Naive thymus-derived CD8-positive, alpha-beta T cell (primary cell): Measurements from ENCODE around the gene CDH4. TPM values are rescaled to one million over a fixed set of nuclear protein-coding genes. Genes with fewer than 3 reads are reported as not detected.
"Not testable (repeated sequence)": the region's sequence is repeated elsewhere in the genome, so short reads cannot be mapped to it uniquely, and the experiment has no call there.

Source experiments
- ATAC-seq, 2 donors: fragments of 150-1000 bp; cut with Tn5 transposase in 1 of 2; sonication (Bioruptor Pico), chemical (Tn5 transposase) in 1 of 2; 1 replicate in 1 of 2; 2 replicates in 1 of 2; pipeline ENCODE4 v1.10.0; 2021; ENCODE audit warnings: mild to moderate bottlenecking in 2 of 2, moderate library complexity in 2 of 2
- POLR2A ChIA-PET: fragments of 350-600 bp; sonication (Branson Sonifier 250); formaldehyde crosslinking; loops from one replicate; lab custom pipeline; 2021; ENCODE audit warnings: antibody characterized with exemption; lab: Charles Lee
- DNase-seq, 10 donors: peaks; one replicate each; pipeline versions ENCODE4 v3.0.0 to v3.0.0-alpha.2; 2020 to 2022
- H3K27ac Mint-ChIP-seq, 10 donors: one replicate each; pipeline ENCODE4 v1.8.0; 2020 to 2022; ENCODE audit warnings: mild to moderate bottlenecking in 10 of 10, mixed read lengths in 10 of 10, moderate library complexity in 4 of 10, inconsistent platforms in 1 of 10
- H3K27me3 Mint-ChIP-seq, 5 donors: one replicate each; pipeline ENCODE4 v1.8.0; 2021 to 2022; ENCODE audit warnings: mixed read lengths in 5 of 5
- H3K36me3 Mint-ChIP-seq, 3 donors: one replicate each; pipeline ENCODE4 v1.8.0; 2020 to 2022; ENCODE audit warnings: mixed read lengths in 3 of 3, mild to moderate bottlenecking in 2 of 3, inconsistent platforms in 1 of 3
- H3K4me1 Mint-ChIP-seq, 4 donors: one replicate each; pipeline ENCODE4 v1.8.0; 2021 to 2022; ENCODE audit warnings: mixed read lengths in 4 of 4
- H3K4me3 Mint-ChIP-seq, 10 donors: one replicate each; pipeline ENCODE4 v1.8.0; 2020 to 2022; ENCODE audit warnings: mild to moderate bottlenecking in 10 of 10, mixed read lengths in 10 of 10, moderate library complexity in 6 of 10, inconsistent platforms in 1 of 10
- H3K9me3 Mint-ChIP-seq, 9 donors: one replicate each; pipeline ENCODE4 v1.8.0; 2020 to 2022; ENCODE audit warnings: mixed read lengths in 9 of 9, mild to moderate bottlenecking in 3 of 9, inconsistent platforms in 1 of 9, moderate library complexity in 1 of 9
- polyA plus RNA-seq, 3 donors: library from polyadenylated mRNA; unstranded; fragments of 300-500 nt; fragmentation: Illumina TruSeq; gene quantifications; one replicate each; pipeline ENCODE4 v1.2.3, GENCODE V29; 2021
- total RNA-seq, 8 experiments: library from RNA in 2 of 8; stranded (reverse) in 2 of 8; gene quantifications; one replicate each; pipeline ENCODE4 v1.2.3 and lab custom pipeline; 2021 to 2026

CDH4 gene
- total and polyA plus RNA-seq, 5 experiments from 2014 or later: 0.07 to 0.44 (median 0.15) TPM; not detected in 1

DNA sequence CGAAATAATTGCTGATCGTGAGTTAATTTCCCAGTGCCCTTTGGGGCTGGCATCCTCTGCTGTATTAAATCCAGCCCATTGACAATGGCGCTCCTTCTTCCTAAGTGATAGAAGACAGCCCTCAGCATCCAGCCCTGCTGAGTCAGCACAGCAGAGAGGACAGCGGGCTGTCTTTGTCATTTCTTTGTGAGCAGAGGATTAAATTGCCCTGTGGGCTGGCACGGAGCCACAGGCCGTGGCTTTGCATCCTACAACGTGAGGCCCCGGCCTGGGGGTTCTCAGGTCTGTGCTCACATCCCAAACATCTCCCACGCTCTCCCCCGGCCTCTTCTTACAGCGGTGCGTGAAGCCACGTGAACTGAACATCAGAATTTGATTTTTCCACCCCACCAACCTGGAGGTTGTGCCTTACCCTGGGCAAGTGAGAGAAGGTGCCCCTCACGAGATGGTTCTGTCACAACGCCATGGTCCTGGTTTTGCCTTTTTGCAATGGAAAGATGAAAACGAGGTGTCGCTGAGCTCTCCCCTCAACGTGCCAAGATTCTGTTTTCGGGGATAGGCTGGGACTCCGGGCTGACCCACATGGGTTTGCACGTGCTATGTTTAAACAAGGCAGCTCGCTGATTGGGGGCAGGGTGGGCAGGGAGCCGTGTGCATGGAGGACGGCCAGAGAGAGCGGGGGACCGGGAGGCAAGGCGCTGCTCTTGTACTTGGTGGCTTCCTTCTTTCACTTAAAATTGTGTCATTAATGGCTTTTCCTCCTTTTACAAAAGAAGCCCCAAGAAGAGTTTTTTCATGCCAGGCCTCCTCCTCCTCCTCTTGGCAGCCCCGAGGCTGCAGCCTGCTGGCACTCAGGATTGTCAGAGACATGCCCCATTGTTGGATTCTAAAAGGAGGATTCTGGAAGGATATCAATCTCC lies 19.5 kb downstream of the CDH4 start:
- Mint-ChIP-seq H3K4me1 (no peaks in the 10 kb centered on the region), H3K36me3 (no peaks in the 10 kb centered on the region), H3K9me3 (peaks cover 0 to 20% (median 0%) of the 10 kb centered on the region in 9 donors), H3K4me3 (no peak overlapping the region), H3K27ac (no peak overlapping the region), H3K27me3 (peaks cover 1 to 29% (median 8%) of the 10 kb centered on the region in 5 donors)
- DNase-seq (no peak), ATAC-seq (no peak)
- POLR2A ChIA-PET: no interaction called here

DNA sequence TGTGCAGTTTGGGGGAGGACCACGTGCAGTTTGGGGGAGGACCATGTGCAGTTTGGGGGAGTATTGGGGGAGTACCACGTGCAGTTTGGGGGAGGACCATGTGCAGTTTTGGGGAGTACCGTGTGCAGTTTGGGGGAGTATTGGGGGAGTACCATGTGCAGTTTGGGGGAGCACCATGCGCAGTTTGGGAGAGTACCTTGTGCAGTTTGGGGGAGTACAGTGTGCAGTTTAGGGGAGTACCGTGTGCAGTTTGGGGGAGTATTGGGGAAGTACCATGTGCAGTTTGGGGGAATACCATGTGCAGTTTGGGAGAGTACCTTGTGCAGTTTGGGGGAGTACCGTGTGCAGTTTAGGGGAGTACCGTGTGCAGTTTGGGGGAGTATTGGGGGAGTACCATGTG lies 21.0 kb downstream of the CDH4 start:
- POLR2A ChIA-PET, ATAC-seq, H3K4me3 Mint-ChIP-seq, H3K27ac Mint-ChIP-seq, H3K36me3 Mint-ChIP-seq, H3K4me1 Mint-ChIP-seq: not testable (repeated sequence)
- Mint-ChIP-seq H3K27me3 (peaks cover 0 to 31% (median 11%) of the 10 kb centered on the region in 5 donors), H3K9me3 (peaks cover 0 to 20% (median 0%) of the 10 kb centered on the region in 9 donors)
- DNase-seq: peak in 1 of 10 donors; percentile 2

DNA sequence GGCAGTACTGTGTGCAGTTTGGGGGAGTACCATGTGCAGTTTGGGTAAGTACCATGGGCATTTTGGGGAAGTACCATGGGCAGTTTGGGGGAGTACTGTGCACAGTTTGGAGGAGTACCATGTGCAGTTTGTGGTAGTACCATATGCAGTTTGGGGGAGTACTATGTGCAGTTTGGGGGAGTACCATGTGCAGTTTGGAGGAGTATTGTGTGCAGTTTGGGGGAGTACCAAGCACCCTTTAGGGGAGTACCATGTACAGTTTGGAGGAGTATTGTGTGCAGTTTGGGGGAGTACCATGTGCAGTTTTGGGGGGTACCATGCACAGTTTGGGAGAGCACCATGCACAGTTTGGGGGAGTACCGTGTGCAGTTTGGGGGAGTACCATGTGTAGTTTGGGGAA lies 21.6 kb downstream of the CDH4 start:
- peaks cover 0 to 38% (median 11%) of the 10 kb centered on the region in 5 donors for H3K27me3 Mint-ChIP-seq
- POLR2A ChIA-PET, H3K4me1 Mint-ChIP-seq, ATAC-seq, H3K36me3 Mint-ChIP-seq, H3K4me3 Mint-ChIP-seq, H3K27ac Mint-ChIP-seq: not testable (repeated sequence)
- DNase-seq: peak in 1 of 10 donors; percentile 21
- peaks cover 0 to 20% (median 0%) of the 10 kb centered on the region in 9 donors for H3K9me3 Mint-ChIP-seq

DNA sequence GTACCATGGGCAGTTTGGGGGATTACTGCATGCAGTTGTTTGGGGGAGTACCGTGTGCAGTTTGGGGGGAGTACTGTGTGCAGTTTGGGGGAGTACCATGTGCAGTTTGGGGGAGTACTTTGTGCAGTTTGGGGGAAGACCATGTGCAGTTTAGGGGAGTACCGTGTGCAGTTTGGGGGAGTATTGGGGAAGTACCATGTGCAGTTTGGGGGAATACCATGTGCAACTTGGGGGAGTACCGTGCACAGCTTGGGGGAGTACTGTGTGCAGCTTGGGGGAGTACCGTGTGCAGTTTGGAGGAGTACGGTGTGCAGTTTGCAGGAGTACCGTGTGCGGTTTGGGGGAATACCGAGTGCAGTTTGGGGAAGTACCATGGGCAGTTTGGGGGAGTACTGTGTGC lies 22.3 kb downstream of the CDH4 start:
- ATAC-seq (no peak), DNase-seq (peak in 1 of 10 donors; percentile 19)
- H3K27me3 Mint-ChIP-seq: peaks cover 0 to 40% (median 13%) of the 10 kb centered on the region in 5 donors
- H3K9me3 Mint-ChIP-seq: peaks cover 0 to 20% (median 0%) of the 10 kb centered on the region in 9 donors
- H3K4me1 Mint-ChIP-seq: no peaks in the 10 kb centered on the region
- POLR2A ChIA-PET: no interaction called here
- no peaks in the 10 kb centered on the region for H3K36me3 Mint-ChIP-seq
- H3K4me3 Mint-ChIP-seq: no peak overlapping the region
- H3K27ac Mint-ChIP-seq: no peak overlapping the region

DNA sequence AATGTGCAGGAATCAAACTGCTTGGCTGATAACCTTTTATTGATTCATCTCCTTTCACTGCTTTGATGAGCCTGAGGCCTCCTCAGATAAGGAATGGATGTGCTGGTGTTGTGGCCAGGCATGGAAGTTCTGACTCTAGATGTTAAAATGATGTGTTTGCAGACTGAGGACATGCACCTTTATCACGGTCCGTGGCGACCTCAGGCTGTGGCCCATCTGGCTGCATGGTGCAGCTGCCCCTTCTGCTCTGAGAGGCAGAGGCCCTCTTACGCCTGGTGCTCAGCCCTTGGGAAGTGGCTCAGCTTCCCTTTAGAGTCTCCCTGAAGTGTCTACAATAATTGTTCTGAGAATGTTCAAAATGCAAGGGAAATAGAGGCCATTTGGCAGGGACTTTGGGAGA lies 26.2 kb downstream of the CDH4 start:
- Mint-ChIP-seq H3K9me3 (peaks cover 0 to 18% (median 0%) of the 10 kb centered on the region in 9 donors), H3K4me1 (peaks cover 0 to 2% (median 0%) of the 10 kb centered on the region in 4 donors), H3K4me3 (no peak overlapping the region), H3K27ac (no peak overlapping the region), H3K36me3 (no peaks in the 10 kb centered on the region), H3K27me3 (peaks cover 0 to 25% (median 12%) of the 10 kb centered on the region in 5 donors)
- DNase-seq (no peak), ATAC-seq (no peak)
- POLR2A ChIA-PET: no interaction called here

DNA sequence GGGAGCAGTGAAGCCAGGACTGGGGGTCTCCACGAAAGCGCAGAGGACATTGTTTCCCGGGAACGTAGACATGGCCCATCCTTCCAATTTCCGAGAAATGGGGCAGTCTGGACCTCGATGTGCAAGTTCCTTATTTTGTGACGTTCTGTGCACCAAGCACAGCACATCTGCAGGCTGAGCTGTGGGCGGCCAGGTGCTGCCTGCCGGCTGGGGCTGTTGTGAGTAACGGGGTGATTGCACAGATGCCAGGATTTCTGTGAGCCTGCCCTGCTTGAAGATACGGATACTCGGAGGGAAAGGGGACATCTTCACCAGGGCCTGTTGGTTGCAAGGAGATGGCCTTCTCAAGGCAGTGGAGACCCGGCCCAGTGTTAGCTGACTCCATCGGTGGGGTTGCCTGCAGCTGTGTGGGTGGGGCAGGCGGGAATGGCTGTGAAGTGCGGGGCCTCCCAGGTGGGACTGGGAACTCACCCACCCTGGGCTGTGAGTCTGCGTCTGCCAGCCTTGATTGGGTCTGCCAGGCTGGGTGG lies 27.6 kb downstream of the CDH4 start:
- Mint-ChIP-seq H3K27me3 (peaks cover 0 to 25% (median 12%) of the 10 kb centered on the region in 5 donors), H3K27ac (no peak overlapping the region), H3K4me1 (peaks cover 0 to 2% (median 0%) of the 10 kb centered on the region in 4 donors), H3K36me3 (no peaks in the 10 kb centered on the region), H3K9me3 (peaks cover 0 to 9% (median 0%) of the 10 kb centered on the region in 9 donors), H3K4me3 (no peak overlapping the region)
- ATAC-seq: no peak
- POLR2A ChIA-PET: no interaction called here
- no peak for DNase-seq

DNA sequence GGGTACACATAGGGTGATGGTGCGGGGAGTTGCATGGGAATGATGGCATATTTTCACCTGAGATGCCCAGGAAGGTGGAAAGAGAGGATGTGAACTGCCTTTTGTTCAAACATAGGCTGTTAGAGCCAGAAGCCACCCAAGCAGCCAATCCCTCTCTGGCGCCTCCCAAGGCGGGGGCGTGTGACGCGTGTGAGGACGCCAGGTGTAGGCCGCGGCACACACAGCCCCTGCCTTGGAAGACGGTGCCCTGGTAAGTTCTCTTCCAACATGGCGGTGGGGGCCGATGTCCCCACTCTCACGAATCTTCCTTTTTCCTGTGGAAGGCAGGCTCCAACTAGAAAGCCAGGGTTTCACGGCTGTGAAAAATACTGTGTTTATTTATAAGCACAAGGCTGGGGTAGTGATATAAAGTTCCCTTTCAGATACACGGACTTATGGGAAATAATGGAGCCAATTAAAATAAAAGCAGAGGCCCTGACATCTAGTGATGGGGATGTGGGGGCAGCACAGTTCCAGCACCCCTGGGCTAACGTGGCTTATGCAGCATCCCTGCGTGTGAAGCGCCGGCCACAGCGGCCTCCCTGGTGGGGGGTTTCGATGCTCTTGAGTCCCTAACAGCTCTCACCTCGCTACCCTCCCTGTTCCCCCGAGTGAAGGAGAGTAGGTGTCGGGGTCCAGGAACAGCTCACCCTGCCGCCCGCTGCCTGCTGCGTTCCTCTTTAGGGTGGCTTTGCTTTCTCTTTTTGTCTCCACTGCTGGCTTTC lies 28.3 kb downstream of the CDH4 start:
- DNase-seq (no peak), ATAC-seq (no peak)
- Mint-ChIP-seq H3K4me3 (no peak overlapping the region), H3K4me1 (peaks cover 0 to 2% (median 0%) of the 10 kb centered on the region in 4 donors), H3K9me3 (peaks cover 0 to 9% (median 0%) of the 10 kb centered on the region in 9 donors), H3K27ac (no peak overlapping the region), H3K36me3 (no peaks in the 10 kb centered on the region), H3K27me3 (peaks cover 0 to 25% (median 12%) of the 10 kb centered on the region in 5 donors)
- POLR2A ChIA-PET: no interaction called here

DNA sequence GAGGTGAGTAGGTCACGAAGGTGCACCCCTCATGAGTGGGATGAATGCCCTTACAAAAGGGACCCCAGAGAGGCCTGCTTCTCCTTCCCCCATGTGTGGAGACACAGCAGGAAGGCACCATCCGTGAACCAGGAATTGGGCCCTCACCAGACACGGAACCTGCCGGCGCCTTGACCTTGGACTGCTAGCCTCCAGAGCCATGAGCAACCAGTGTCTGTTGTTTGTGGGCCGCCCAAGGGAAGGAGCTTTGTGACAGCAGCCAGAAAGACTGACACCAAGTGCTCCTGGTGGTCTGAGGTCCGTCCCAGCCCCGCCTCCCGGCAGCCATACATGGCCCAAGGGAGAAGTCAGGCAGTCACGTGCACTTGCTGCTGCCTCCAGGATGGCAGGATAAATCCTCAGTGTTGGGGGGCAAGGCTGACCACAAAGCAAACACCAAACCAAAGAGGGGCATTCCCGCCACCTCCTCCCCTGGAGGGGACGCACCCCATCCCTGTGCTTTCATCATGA lies 29.3 kb downstream of the CDH4 start:
- Mint-ChIP-seq H3K27me3 (peaks cover 0 to 24% (median 12%) of the 10 kb centered on the region in 5 donors), H3K4me3 (no peak overlapping the region), H3K9me3 (peaks cover 0 to 9% (median 0%) of the 10 kb centered on the region in 9 donors), H3K27ac (no peak overlapping the region), H3K36me3 (no peaks in the 10 kb centered on the region), H3K4me1 (peaks cover 0 to 2% (median 0%) of the 10 kb centered on the region in 4 donors)
- POLR2A ChIA-PET: no interaction called here
- DNase-seq: no peak
- ATAC-seq: no peak

DNA sequence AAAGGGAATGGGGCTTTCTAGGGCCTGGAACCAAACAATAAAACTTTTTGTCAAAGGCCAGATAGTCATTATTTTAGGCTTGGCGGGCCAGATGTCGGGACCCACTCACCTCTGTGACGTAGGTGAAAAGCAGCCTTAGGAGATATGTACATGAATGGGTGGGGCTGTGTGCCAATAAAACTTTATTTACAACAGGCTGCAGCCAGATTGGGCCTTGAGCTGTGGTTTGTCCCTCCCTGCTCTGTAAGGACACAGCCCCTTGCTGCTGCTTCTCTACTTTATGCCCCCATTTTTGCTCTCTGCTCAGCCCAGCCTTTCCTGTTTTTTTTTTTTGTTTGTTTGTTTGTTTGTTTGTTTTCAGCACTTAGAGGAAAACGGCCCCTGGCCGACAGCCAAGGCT lies 32.7 kb downstream of the CDH4 start:
- no peaks in the 10 kb centered on the region for H3K27me3 Mint-ChIP-seq
- no peak for ATAC-seq
- POLR2A ChIA-PET: no interaction called here
- H3K4me1 Mint-ChIP-seq: peaks cover 0 to 2% (median 0%) of the 10 kb centered on the region in 4 donors
- H3K27ac Mint-ChIP-seq: peak overlapping the region in 1 of 10 donors; percentile 58
- peaks cover 0 to 9% (median 0%) of the 10 kb centered on the region in 9 donors for H3K9me3 Mint-ChIP-seq
- H3K4me3 Mint-ChIP-seq: no peak overlapping the region
- H3K36me3 Mint-ChIP-seq: no peaks in the 10 kb centered on the region
- no peak for DNase-seq

DNA sequence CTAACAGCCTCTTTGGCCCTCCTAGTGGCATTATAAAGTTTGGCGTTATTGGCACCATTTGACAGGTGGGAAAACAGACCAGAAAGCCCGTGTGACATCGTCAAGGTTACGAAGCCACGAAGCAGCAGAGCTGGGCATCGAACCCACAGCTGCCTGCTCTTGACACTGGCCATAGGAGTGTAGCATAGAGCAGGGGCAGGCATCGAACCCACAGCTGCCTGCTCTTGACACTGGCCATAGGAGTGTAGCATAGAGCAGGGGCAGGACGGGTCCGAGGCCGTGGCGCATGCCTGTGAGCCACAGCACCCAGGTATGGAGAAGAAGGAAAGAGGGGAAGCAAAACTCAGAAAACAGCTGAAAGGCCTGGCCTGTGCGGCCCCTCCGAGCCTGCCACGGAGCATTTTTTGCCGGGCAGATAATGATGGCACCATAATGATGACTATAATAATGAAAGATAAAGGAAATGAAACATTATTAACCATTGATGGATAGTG lies 33.1 kb downstream of the CDH4 start:
- peaks cover 0 to 9% (median 0%) of the 10 kb centered on the region in 9 donors for H3K9me3 Mint-ChIP-seq
- POLR2A ChIA-PET: no interaction called here
- DNase-seq (no peak), ATAC-seq (no peak)
- H3K4me3 Mint-ChIP-seq: no peak overlapping the region
- no peaks in the 10 kb centered on the region for H3K36me3 Mint-ChIP-seq
- H3K27ac Mint-ChIP-seq: peak overlapping the region in 1 of 10 donors; percentile 58
- peaks cover 0 to 2% (median 0%) of the 10 kb centered on the region in 4 donors for H3K4me1 Mint-ChIP-seq
- H3K27me3 Mint-ChIP-seq: no peaks in the 10 kb centered on the region

DNA sequence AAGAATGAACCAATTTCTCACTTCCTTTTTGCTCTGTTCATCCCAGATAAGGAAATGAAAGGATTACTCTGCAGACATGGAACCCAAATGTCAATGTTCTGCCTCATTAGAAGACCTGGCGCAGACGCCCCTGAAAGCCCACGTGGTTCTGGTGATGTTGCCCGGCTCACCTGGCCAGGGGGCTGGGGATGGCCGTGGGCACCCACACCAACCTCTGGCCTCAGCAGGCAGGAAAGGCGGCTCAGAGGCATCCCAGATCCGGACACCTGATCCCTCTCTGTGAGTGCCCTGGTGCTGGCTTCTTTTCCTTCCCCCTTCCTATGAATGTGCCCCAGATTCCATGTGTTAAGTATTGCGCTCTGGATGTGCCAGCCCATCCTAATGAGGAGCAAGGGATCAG lies 33.6 kb downstream of the CDH4 start:
- POLR2A ChIA-PET: no interaction called here
- no peak for DNase-seq
- no peak overlapping the region for H3K4me3 Mint-ChIP-seq
- H3K4me1 Mint-ChIP-seq: peaks cover 0 to 2% (median 0%) of the 10 kb centered on the region in 4 donors
- no peaks in the 10 kb centered on the region for H3K36me3 Mint-ChIP-seq
- H3K27me3 Mint-ChIP-seq: peaks cover 0 to 2% (median 0%) of the 10 kb centered on the region in 5 donors
- ATAC-seq: no peak
- H3K9me3 Mint-ChIP-seq: peaks cover 0 to 9% (median 0%) of the 10 kb centered on the region in 9 donors
- H3K27ac Mint-ChIP-seq: no peak overlapping the region

DNA sequence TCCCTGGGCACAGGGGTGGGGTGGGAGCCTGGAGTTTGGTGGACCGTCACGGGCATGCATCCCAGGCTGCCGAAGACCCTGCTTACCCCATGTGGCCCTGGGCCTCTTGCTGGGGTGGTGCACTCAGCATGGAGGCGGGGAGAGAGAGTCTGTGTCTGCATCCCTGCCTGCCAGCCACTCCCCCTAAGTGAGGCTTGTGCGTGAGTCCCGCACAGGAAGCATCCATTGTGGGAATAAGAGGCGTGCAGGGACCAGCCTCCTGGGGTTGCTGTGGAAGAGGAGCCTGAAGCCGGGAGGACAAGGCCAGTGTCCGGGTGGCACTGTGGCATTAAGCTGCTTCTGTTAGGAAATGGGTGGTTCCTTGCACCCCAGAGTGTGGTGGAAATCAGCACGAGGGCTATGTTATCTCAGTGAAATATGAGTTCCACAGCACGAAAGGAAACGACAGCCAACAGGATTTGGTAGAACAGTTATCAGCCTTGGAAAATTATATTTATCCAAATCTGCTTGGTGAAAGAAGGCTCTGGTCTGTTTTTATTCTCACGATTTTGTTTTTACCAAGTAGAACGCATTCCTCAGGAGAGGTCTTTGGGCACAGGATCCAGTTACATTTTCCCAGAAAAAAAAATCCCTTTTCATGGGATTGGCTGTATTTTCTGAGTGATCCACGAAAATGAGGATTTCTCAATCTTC lies 35.7 kb downstream of the CDH4 start:
- Mint-ChIP-seq H3K9me3 (peaks cover 0 to 3% (median 0%) of the 10 kb centered on the region in 9 donors), H3K27ac (no peak overlapping the region), H3K4me3 (no peak overlapping the region), H3K27me3 (peaks cover 0 to 4% (median 0%) of the 10 kb centered on the region in 5 donors), H3K4me1 (no peaks in the 10 kb centered on the region), H3K36me3 (no peaks in the 10 kb centered on the region)
- POLR2A ChIA-PET: no interaction called here
- ATAC-seq (no peak), DNase-seq (no peak)
